Nephron (organoid): ENCODE data around the gene RASA2.
"Not testable (repeated sequence)": the region's sequence is repeated elsewhere in the genome, so short reads cannot be mapped to it uniquely, and the experiment has no call there.

Experiments used
- H3K27ac Mint-ChIP-seq, 3 experiments: 2 replicates each; pipeline ENCODE4 v1.8.0; 2020; ENCODE audit warnings: mixed read lengths in 3 of 3, mild to moderate bottlenecking in 2 of 3, moderate library complexity in 1 of 3
- H3K27me3 Mint-ChIP-seq: 2 replicates; pipeline ENCODE4 v1.8.0; 2021; ENCODE audit warnings: low read depth, mild to moderate bottlenecking, moderate library complexity, mixed read lengths
- H3K36me3 Mint-ChIP-seq: 2 replicates; pipeline ENCODE4 v1.8.0; 2020; ENCODE audit warnings: low read depth, mixed read lengths
- H3K4me1 Mint-ChIP-seq: 2 replicates; pipeline ENCODE4 v1.8.0; 2020; ENCODE audit warnings: mixed read lengths
- H3K4me3 Mint-ChIP-seq, 3 experiments: 2 replicates each; pipeline ENCODE4 v1.8.0; 2020; ENCODE audit warnings: mild to moderate bottlenecking in 3 of 3, mixed read lengths in 3 of 3, moderate library complexity in 2 of 3
- H3K9me3 Mint-ChIP-seq: 2 replicates; pipeline ENCODE4 v1.8.0; 2020; ENCODE audit warnings: mixed read lengths
- CTCF ChIP-seq, 3 experiments: fragments of 200-600 bp; sonication (generic); IDR thresholded peaks; one replicate each; pipeline ENCODE4 v1.5.0; 2021; ENCODE audit warnings: antibody characterized with exemption in 3 of 3; ENCODE audit not compliant: unreplicated experiment in 3 of 3

Gene RASA2

GRCh38 chr3:141532609-141533008 lies 45.8 kb downstream of the RASA2 start:
- Mint-ChIP-seq H3K9me3 (peaks cover 4% of the 10 kb centered on the region), H3K27ac (no peak overlapping the region), H3K4me1 (peaks cover 20% of the 10 kb centered on the region), H3K4me3 (no peak overlapping the region), H3K36me3 (peaks cover 20% of the 10 kb centered on the region), H3K27me3 (no peaks in the 10 kb centered on the region)
- TF ChIP-seq CTCF (IDR thresholded peaks at IDR 0.05; ENCODE audit: unreplicated experiment in 3 of 3) = no peak

DNA sequence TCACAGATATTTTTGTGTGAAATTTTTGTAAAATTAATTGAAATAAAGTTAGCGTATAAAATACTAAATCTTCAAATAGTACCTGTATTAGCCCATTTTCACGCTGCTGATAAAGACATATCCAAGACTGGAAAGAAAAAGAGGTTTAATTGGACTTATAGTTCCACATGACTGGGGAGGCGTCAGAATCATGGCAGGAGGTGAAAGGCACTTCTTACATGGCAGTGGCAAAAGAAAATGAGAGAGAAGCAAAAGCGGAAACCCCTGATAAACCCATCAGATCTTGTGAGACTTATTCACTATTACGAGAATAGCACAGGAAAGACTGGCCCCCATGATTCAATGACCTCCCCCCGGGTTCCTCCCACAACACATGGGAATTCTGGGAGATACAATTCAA lies 49.2 kb downstream of the RASA2 start:
- H3K9me3 Mint-ChIP-seq, H3K4me3 Mint-ChIP-seq, H3K27me3 Mint-ChIP-seq, H3K27ac Mint-ChIP-seq: not testable (repeated sequence)
- Mint-ChIP-seq H3K4me1 (peaks cover 26% of the 10 kb centered on the region), H3K36me3 (peaks cover 24% of the 10 kb centered on the region)

DNA sequence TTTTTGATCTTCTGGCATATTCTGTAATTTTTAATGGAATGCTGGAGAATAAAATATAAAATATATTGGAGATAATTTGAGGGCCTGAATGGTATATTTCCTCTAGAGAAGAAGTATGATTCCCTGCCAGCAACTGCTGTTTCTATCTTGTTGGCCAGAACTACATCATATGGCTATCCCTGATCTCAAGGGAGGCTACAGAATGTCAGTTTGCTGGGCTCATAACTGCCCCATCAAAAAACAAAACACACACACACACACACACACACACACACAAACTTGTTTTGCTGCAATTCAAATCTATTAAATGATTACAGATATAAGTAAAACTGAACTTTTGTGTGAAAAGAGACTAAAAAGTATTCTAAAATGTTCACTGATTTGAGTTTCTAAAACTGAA lies 51.0 kb downstream of the RASA2 start:
- H3K27me3 Mint-ChIP-seq = no peaks in the 10 kb centered on the region
- H3K27ac Mint-ChIP-seq = no peak overlapping the region
- no peak for TF ChIP-seq CTCF (IDR thresholded peaks at IDR 0.05; ENCODE audit: unreplicated experiment in 3 of 3)
- H3K4me1 Mint-ChIP-seq = peaks cover 26% of the 10 kb centered on the region
- H3K4me3 Mint-ChIP-seq = no peak overlapping the region
- peaks cover 39% of the 10 kb centered on the region for H3K36me3 Mint-ChIP-seq
- H3K9me3 Mint-ChIP-seq = peaks cover 10% of the 10 kb centered on the region

GRCh38 chr3:141538568-141539240 lies 51.9 kb downstream of the RASA2 start:
- H3K4me3 Mint-ChIP-seq = no peak overlapping the region
- H3K4me1 Mint-ChIP-seq = peaks cover 26% of the 10 kb centered on the region
- TF ChIP-seq CTCF (IDR thresholded peaks at IDR 0.05; ENCODE audit: unreplicated experiment in 3 of 3) = no peak
- H3K36me3 Mint-ChIP-seq = peaks cover 48% of the 10 kb centered on the region
- peak overlapping the region in 2 of 3 experiments; percentile 45 to 61 for H3K27ac Mint-ChIP-seq
- peaks cover 18% of the 10 kb centered on the region for H3K9me3 Mint-ChIP-seq
- H3K27me3 Mint-ChIP-seq = no peaks in the 10 kb centered on the region

GRCh38 chr3:141539431-141540187 lies 52.8 kb downstream of the RASA2 start:
- Mint-ChIP-seq H3K27me3 (no peaks in the 10 kb centered on the region), H3K4me1 (peaks cover 26% of the 10 kb centered on the region), H3K27ac (peak overlapping the region in 2 of 3 experiments; percentile 45 to 61), H3K4me3 (no peak overlapping the region), H3K9me3 (peaks cover 23% of the 10 kb centered on the region), H3K36me3 (peaks cover 57% of the 10 kb centered on the region)
- no peak for TF ChIP-seq CTCF (IDR thresholded peaks at IDR 0.05; ENCODE audit: unreplicated experiment in 3 of 3)

GRCh38 chr3:141540531-141540930 lies 53.7 kb downstream of the RASA2 start:
- Mint-ChIP-seq H3K27me3 (no peaks in the 10 kb centered on the region), H3K4me3 (no peak overlapping the region), H3K36me3 (peaks cover 61% of the 10 kb centered on the region), H3K9me3 (peaks cover 30% of the 10 kb centered on the region), H3K4me1 (peaks cover 26% of the 10 kb centered on the region), H3K27ac (no peak overlapping the region)
- TF ChIP-seq CTCF (IDR thresholded peaks at IDR 0.05; ENCODE audit: unreplicated experiment in 3 of 3) = no peak
